ENCODE measurements around the gene CCDC126.
A peak's percentile ranks its signal among the peaks of the same experiment; 100 is the strongest.
"Not testable (repeated sequence)": the region's sequence is repeated elsewhere in the genome, so short reads cannot be mapped to it uniquely, and the experiment has no call there.

The CCDC126 gene, protein sequence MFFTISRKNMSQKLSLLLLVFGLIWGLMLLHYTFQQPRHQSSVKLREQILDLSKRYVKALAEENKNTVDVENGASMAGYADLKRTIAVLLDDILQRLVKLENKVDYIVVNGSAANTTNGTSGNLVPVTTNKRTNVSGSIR
- total RNA-seq: 15.3 to 16.2 reads per million in 2 donors

DNA sequence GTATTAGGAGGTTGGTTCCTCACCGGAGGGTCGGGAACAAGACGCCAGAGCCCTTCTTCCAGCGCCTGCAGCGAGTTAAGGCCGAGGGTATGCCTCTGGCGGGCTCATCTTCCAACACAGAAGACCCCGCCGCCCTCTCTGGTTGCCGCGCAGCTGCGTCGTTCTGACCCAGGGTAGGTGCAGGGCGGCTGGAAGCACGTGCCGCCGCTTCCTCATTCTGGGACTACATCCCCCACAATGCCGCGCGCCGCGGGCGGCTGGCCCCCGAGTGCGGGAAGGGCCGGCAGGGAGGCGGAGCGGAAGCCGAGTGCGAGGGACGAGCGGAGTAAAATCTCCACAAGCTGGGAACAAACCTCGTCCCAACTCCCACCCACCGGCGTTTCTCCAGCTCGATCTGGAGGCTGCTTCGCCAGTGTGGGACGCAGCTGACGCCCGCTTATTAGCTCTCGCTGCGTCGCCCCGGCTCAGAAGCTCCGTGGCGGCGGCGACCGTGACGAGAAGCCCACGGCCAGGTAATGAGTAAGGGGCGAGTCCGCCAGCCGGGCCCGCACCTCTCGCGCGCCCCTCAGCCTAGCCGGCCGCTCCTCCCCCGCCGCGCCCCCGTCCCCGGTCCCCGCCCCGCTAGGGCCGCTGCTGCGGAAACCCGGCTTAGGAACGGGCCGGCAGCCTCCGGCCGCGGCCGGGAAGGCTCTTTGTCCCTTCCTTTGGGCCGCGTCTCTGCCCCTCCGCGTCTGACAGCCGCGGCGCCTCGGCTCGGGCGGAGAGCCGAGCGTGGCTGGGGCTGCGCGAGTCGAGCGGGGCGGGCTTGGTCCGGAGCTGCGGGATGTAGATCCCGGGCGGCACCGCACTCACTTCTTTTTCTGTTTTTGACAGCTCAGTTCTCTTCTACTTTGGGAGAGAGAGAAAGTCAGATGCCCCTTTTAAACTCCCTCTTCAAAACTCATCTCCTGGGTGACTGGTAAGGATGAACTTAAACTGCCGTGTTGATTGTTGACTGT lies at the start of gene CCDC126:
TSS of gene CCDC126 (plus strand) at position 289 of the 998 bp plus-strand sequence. CDS start 13,934 bp downstream, outside the sequence.
- DNase-seq: peak; percentile 70

DNA sequence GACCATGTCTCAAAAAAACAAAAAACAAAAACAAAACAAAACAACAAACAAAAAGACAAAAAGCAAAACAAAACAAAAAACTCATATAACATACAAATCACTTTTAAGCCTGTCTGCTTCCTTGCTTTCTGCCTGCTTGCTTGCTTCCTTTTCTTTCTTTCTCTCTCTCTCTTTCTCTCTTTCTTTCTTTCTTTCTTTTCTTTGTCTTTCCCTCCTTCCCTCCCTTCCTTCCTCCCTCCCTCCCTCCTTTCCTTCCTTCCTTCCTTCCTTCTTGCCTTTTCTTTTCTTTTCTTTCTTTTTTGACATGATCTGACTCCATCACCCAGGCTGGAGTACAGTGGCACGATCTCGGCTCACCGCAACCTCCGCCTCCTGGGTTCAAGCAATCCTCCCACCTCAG lies 49.5 kb upstream of the CCDC126 start:
- no peak for DNase-seq

DNA sequence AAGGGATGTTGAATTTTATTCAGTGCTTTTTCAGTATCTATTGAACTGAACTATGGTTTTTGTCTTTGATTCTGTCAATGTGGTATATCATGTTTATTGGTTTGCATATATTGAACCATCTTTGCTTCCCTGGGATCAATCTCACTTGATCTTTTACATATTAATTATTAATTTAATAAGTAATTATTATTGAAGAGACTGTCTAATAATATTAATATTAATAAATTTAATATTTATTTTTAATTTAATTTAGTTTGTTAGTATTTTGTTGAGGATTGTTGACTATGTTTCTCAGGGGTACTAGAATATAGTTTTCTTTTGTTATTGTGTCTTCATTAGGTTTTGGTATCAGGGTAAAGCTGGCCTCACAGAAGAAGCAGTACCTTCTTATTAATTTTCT lies 38.9 kb upstream of the CCDC126 start:
- no peak for DNase-seq

DNA sequence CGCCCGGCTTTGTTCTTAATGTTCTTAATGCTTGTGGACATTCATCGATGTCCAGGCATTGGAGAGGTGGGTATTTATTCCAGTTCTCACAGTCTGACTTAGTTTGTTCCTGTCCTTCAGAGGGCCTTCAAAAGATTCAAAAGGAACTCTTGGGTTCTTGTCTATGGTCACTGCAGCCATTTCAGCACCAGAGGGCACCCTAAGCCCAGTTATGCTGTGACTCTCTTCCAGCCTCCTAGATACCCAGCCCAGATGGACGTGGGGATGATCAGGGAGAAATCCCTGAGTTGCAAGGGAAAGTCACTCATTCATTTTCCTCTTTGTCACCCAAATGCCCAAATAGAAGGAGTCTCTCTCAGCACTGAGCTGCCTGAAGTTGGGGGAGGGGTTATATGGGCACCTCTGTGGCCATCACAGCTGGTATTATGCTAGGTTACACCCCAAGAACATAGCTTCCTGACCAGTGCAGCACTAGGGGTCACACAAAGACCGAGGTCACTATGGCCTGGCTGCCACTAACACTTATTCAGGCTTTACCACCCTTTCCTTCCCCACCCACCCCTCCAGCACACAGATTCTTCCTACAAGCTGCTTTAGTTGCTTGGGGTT lies 26.5 kb upstream of the CCDC126 start:
- DNase-seq: no peak

DNA sequence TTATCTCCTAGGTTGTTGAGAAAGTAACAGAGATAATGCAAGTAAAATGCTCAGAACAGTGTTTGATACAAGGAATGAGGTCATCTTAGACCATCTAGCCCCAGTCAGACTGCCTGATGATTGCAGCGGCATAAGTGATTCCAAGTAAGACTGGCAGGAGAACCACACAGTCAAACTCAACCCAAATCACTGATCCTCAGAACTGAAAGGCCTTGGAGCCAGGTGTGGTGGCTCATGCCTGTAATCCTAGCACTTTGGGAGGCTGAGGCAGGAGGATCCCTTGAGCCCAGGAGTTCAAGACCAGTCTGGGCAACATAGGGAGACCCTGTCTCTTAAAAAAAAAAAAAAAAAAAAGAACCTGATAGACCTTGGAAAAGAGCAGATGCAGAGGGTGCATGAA lies 15.2 kb upstream of the CCDC126 start:
- DNase-seq: not testable (repeated sequence)

DNA sequence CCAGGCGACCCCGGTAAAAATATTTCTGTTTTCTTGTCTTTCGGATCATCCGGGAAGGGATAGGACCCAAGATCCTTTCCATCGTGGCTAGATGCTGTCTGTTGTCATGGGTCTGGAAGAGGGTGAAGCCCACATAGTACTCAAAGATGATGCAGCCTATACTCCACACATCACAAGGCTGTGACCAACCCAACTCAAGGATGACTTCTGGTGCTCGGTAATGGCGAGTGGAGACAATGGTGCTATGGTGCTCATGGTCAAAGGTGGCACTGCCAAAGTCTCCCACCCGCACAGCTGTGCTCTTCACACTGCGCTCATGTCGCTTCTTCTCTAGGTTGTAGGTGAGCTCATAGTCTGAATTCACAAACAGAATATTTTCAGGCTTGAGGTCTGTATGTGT lies 11.9 kb upstream of the CCDC126 start:
- not testable (repeated sequence) for DNase-seq

DNA sequence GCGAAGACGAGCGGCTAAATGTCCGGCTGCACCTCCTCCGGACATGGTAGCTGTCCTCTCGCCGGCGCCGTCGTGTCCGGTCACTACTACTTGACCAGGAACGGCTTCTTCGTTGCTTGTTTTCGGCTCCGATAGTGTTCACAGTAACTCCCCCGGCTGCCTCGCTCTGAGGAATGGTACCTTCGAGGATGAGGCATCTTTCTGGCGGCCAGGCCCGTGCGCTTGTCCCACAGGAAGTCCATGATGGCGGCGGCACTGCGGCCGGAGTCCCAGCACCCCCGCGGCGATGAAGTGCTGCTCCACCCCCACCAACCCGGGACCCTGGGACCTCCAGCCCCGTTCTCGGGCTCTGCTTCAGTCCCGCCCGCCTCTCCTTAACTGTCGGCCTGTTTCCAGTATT lies 11.0 kb upstream of the CCDC126 start:
- no peak for DNase-seq

DNA sequence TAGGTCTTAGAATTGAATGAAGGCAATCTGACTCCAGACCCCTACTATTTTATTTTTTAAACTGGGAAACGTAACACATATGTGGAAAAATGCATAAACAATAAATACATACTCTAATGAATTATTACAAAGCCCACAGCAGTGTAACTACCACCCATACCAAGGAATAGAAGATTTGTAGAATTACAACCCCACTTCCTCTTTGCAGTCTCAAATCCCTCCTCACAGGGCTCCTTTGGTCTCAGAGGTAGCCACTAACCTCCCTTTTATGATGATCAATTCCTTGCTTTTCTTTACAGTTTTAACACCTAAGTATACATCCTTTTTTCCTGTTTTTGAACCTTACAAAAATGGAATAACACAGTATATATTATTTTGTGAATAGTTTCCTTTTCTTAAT lies 6.7 kb upstream of the CCDC126 start:
- DNase-seq: no peak

DNA sequence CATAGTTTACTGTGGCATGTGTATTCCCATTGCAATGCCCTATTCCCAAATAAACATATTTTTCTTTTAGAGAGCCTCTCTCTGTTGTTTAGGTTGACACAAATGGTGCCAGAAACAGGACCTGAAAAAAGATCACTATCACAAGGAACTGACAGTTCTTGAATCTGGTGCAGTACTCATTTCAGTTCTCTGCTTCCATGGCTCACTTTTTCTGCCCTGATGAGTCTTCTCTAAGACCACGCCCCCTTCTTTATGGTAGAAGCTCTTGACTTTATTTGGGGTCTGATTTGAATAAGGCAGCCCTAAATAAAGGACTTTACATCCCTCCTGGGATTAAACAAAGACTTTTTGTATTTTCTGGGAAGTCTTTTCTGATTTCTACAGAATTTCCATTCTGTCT lies 3.5 kb upstream of the CCDC126 start:
- no peak for DNase-seq

DNA sequence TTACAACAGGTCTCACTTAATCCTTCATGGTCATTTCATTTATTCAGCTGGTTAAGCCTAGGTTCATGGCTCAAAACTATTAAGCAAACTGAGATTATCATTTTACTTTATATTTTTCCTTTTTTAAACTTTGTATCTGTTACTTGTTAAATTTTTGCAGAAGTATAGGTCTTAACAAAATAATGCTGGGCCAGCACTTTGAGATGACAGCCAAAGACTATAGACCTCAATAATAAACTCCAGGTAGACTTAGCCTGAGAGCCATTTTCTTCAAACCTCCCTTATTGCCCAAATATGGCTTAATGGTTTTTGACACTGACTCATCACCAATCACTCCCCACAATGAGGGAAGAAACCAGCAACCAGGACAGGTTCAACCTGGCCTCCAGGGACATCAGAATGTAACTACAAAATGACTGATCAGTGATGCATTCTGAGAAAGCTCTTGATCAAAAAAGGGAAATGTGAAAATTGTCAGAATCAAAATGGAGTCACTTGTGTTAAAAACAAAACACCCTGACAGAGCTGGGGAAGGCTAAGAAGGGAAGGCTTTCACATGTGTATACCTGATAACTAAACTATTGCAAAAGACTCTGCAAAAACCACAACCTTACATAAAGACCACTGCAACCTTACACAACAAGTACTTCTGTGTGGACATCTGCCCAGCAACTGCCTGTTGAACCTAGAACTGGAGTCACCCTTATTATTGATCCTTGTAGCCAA lies 2.1 kb upstream of the CCDC126 start:
- DNase-seq: no peak

DNA sequence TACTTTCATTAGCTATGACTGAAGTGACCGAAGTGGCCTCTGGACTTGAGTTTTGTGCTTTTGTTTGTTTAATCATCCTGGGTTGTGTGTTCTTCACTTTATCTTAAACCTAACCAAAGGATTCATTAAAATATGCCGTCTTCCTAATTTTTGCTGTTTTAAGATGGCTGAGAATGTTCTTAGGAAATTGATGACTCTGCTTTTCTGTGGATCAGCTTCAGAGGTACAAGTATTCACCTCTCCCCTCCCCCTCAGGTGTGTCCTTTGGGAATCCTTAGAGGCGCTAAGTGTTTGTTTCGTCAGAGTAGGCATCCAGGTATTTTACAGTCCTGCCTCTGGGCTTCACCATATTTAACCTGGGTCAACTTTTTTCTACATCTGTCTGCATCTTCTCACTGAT lies 1.1 kb downstream of the CCDC126 start:
- DNase-seq: no peak

DNA sequence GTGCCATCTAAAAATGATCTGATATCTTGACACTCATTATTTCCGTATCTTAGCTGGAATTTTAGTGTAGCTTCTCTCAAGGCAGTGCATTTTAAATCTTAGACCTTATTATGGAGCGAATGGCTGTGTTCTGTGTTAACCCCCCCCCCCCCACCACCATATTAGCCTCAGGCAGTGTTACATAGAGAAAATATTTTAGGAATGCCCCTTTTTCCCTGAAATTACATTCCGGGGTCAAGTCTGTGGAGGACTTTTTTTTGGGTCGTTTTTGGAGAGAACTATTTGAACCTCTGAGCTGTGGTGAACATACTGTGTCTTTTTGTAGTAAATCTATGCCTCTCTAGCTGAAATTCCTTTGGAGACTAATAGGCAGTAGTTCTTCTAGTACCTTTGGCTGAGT lies 3.1 kb downstream of the CCDC126 start:
- no peak for DNase-seq

DNA sequence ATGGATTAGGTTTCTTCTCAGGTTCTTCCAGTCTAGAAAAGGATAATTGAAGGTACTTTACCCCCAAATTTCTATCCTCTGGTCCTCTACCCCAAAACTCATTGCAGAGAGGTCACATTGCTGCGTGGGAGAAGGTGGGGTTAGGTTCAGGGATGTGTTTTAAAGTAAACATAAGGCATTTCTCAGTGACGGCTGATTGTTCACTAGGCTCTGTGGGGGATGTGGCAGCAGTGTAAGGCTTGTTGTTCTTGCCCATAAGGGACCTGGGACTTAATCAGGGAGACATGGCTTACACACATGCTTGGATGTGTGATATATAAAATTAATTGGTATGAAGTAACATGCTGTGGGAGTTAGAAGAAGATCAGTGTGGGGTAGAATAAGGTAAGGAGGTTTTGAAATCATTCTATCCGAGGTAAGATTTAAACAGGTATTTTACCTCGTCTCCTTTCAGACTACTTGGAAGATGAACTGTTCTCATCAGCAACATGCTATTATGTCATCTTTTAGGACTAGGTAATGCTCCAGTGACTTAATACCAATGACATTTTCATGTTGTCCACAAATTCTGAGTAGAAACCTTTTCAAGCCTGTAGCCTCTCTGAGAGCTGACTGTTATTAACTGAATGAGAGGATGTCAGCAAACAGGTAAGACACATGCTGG lies 6.6 kb downstream of the CCDC126 start:
- no peak for DNase-seq

DNA sequence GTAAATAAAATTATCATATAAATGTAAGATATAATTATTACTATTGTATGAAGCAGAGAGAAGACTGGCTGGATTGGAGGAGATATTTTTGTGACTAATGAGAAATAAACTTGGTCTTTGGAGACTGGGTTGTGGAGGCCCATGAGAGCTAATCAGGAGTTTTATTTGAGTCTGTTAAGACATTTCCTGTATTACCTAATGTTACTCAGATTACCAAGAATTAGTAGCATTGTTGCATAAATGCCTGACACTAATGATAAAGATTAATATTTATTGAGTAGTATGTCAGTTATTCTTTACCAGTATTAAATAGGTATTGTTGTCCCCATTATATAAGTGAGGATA lies 7.1 kb downstream of the CCDC126 start:
- no peak for DNase-seq

DNA sequence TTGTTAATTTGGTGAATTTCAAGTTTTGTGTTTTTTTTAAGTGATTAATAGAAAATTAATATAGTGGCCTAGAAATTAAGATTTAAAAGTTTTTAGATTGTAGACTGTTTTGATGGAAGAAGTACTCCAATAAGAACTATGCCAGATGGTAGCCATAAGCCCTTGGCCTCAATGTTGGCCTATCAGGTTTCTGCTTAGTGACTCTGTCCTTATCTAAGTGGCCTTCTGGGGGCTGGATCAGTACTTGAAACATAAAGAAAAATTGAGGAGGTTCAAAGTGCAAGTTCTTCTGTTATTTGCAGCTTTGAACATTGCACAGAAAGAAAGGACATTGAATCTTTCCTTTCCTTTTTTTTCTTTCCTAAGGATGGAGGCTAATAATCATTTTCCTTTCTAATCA lies 9.9 kb downstream of the CCDC126 start:
- DNase-seq: no peak

DNA sequence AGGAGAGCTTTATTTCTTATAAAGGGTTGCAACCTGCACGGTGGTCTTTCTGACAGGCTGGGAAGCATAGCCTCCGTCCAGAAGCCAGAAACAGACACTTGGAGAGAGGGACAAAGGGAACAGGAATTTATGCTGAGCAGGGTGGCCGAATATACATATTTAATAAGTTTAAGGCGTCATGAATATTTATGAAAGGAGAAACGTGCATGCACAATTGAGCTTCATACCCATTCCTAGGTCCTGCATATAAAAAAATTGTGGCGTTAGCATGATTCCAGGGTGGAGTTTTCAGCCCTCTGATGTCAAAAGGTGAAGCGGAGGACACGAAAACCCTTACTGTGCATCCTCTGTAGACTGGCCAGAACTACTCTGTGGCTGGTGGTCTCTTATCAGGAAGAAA lies 10.7 kb downstream of the CCDC126 start:
- DNase-seq: no peak

DNA sequence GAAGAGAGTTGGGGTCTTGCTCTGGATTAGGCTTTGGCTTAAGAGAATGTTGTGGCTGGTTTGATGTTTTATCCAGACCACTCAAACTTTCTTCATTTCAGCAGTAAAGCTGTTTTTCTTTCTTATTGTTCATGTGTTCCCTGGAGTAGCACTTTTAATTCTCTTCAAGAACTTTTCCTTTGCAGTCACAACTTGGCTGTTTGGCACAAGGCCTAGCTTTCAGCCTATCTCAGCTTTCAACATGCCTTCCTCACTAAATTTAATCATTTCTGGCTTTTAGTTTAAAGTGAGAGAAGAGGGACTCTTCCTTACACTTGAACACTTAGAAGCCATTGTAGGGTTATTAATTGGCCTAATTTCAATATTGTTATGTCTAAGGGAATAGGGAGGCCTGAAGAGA lies 18.1 kb downstream of the CCDC126 start:
- no peak for DNase-seq

DNA sequence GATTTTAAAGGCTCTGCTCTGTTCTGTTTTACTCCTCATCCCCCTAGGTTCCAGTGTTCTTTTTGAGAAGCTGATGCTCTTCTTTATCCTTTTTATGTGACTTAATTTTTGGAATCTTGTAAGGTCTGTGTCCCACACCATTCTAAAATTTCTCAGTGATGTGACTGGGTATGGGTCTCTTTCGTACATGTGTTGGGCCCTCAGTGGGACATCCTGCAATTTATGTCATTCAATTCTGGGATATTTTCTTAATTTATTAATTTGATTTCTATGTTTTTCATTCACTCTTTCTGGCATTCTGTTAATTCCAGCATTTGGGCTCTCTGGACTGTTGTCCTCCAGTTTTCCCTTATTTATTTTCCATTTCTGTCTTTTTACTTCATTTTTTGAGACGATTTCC lies 19.4 kb downstream of the CCDC126 start:
- DNase-seq: no peak

DNA sequence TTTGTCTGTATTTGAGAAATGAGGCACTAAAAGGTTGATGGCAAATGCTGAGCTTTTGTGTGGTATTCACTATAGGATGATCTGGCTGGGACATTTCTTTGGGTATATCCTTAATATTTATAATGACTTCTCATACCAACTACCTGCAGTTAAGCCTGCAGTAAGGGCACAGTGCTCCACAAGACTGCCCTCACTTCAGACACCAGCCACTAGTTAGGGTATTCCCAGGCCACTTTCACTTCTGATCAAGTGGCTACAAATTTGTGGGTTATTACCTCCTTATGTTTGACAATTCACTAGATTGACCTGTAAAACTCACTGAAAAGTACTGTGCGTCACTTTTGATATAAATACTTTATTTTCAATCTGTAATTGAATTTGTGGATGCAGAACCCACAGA lies 20.3 kb downstream of the CCDC126 start:
- DNase-seq: no peak

DNA sequence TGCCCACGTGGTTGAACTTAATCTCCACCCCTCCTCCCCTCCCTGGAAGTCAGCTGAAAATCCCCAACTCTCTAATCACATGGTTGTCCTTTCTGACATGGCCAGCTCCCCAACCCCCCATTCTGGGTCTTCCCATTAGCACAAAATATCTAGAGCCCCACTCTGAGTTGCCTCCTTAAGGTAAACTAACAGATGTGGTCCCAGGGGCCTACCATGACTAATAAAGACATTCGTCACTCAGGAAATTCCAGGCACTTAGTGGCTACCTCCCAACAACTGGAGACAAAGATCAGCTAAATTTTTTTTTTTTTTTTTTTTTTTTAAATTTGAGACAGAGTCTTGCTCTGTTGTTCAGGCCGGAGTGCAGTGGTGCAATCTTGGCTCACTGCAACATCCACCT lies 21.1 kb downstream of the CCDC126 start:
- no peak for DNase-seq

DNA sequence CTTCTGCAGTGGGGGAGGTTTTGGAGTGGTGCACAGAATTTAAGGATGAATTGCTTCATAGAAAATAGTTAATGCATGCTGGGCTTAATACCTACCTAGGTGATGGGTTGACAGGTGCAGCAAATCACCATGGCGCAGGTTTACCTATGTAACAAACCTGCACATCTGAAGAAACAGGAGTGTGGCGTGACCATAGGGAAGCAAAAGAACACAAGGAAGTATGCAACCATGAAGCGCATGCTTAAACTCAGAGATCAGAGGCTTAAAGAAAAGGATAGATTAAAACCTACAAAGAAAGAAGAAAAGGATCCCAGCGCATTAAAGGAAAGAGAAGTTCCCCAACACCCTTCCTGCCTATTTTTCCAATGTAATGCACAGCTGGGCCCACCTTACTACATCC lies 22.0 kb downstream of the CCDC126 start:
- no peak for DNase-seq

DNA sequence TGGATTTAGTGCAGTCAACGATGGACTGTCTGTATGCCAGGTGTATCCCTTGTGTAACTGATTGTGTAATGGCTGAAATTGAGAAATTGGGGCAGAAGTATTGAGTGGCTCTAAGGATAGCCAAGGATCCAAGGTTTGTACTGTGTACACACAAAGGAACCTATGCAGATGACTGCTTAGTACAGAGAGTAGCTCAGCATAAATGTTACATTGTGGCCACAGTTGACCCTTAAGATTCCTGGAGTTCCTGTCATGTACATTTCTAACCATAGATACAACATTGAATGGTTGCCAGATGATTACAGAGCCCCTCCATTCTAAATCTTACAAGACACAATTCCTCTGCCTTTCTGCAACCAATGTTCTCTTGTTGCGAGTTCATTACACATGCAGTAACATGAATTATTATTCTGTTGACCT lies 25.3 kb downstream of the CCDC126 start:
- DNase-seq: no peak

DNA sequence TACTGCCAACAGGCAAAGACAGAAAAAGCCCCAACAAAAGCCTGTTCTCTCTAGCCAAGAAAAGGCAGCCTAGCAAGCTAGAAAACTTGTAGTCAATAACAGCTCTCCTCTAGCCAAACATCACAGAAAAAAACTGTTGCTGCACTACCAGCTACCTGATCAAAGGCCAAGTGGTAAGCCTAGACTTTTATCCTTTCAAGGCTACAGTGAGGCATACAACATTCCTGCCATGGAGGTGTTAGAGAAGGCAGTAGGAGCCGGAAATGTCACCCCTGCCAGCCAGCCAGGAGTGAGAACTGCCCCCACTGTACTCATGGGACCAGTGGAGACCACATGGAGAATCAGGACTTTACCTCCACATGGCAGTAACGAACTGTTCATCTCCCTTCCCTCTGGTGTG lies 31.2 kb downstream of the CCDC126 start:
- no peak for DNase-seq
